Bronchial epithelial cell (primary cell): ENCODE results near the gene PRR15. TPM values are rescaled to one million over a fixed set of nuclear protein-coding genes. Genes with fewer than 3 reads are reported as not detected.
A peak's percentile ranks its signal among the peaks of the same experiment; 100 is the strongest.

Experiments
- DNase-seq: peaks from one replicate; pipeline ENCODE4 v3.0.0-alpha.2; 2010; ENCODE audit warnings: low read depth
- FAIRE-seq: peaks from 2 replicates; lab custom pipeline; 2011; peaks lifted over from hg19 to GRCh38; lab: Jason Lieb, UNC
- H3K27me3 ChIP-seq: 2 replicates; pipeline ENCODE4 v1.5.1; 2011; ENCODE audit warnings: low read length; ENCODE audit not compliant: control insufficient read depth, insufficient read depth
- H3K36me3 ChIP-seq: 2 replicates; pipeline ENCODE4 v1.5.1; 2011; ENCODE audit warnings: low read length; ENCODE audit not compliant: control insufficient read depth, insufficient read depth
- H3K4me3 ChIP-seq: 2 replicates; pipeline ENCODE4 v1.5.1; 2011; ENCODE audit warnings: mild to moderate bottlenecking, low read depth, low read length, control low read depth
- total RNA-seq: library from RNA; depleted of rRNA; stranded (reverse); fragments of >200 nt; gene quantifications from 2 replicates; pipeline ENCODE4 v1.2.1, GENCODE V29; 2014
- TF ChIP-seq, protein P1 (sequence below): IDR thresholded peaks from 2 replicates; pipeline ENCODE4 v1.5.1; 2011; ENCODE audit warnings: mild to moderate bottlenecking, moderate library complexity, low read length, control low read depth, inconsistent platforms; ENCODE audit not compliant: insufficient read depth, severe bottlenecking

Gene PRR15
- total RNA-seq, 1 donor from 2014 or later = 2.1 TPM

DNA sequence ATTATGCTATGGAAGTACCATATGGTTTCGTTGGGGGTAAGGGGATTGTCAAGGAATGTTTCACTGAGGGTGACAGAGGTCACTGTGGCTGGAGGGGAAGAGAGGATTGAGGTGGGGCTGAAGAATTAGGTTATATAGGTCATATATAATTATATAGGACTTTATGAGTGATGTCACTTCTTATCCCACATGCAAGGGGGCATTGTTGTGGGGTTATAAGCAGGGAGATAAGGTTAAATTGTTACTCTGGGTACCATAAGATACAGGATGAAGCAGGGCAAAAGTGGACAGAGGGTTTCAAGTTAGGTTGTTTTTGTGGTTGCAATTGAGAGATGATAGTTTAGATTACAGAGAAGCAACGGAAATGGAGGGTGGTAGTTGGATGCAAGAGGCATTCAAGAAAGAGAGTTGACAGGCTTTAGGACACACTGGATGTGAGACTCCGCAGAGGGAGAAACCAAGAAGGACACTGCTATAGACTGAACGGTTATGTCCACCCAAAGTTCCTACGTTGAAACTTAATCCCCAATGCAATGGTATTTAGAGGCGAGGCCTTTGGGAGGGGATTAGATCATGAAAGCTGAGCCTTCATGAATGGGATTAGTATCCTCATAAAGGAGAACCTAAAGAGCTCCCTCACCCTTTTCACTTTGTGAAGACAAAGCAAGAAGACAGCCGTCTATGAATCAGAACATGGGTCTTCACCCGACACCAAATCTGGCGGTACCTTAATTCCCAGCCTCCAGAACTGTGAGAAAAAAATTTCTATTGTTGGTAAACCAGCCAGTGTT is 7.0 kb upstream of the PRR15 start:
- DNase-seq = no peak
- Histone ChIP-seq H3K27me3 (no peaks in the 10 kb centered on the region), H3K4me3 (no peak overlapping the region), H3K36me3 (no peaks in the 10 kb centered on the region)
- TF ChIP-seq, protein P1, sequence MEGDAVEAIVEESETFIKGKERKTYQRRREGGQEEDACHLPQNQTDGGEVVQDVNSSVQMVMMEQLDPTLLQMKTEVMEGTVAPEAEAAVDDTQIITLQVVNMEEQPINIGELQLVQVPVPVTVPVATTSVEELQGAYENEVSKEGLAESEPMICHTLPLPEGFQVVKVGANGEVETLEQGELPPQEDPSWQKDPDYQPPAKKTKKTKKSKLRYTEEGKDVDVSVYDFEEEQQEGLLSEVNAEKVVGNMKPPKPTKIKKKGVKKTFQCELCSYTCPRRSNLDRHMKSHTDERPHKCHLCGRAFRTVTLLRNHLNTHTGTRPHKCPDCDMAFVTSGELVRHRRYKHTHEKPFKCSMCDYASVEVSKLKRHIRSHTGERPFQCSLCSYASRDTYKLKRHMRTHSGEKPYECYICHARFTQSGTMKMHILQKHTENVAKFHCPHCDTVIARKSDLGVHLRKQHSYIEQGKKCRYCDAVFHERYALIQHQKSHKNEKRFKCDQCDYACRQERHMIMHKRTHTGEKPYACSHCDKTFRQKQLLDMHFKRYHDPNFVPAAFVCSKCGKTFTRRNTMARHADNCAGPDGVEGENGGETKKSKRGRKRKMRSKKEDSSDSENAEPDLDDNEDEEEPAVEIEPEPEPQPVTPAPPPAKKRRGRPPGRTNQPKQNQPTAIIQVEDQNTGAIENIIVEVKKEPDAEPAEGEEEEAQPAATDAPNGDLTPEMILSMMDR = peak; percentile 12
- FAIRE-seq = peak; percentile 68

DNA sequence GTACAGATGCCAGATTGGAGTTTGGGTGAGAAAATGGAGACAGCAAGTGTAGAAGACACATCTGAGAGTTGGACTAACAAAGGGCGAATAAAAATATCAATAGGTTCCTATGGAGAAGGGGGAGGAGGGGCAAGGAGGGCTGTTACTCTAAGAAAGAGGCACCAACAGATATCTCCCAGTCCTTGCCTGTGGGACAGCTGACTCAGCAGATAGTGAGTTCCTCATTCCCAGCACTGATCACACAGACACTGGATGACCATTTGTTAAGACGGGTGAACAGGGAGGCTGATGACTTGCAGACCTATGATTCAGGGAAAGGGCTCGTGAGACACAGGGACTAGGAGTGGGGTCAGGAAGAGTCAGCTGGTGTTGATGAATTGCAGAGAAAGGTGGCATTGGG is 5.7 kb upstream of the PRR15 start:
- TF ChIP-seq, protein P1 = no peak
- no peak for FAIRE-seq

GRCh38 chr7:29561271-29561670 is 2.4 kb upstream of the PRR15 start:
- DNase-seq (no peak), FAIRE-seq (peak; percentile 47)
- no peak overlapping the region for H3K4me3 ChIP-seq
- H3K27me3 ChIP-seq = no peaks in the 10 kb centered on the region
- TF ChIP-seq, protein P1 = no peak
- no peaks in the 10 kb centered on the region for H3K36me3 ChIP-seq

More for the DNA sequence above, 5.7 kb upstream of the PRR15 start:
- H3K4me3 ChIP-seq = no peak overlapping the region
- DNase-seq = peak; percentile 47
- H3K27me3 ChIP-seq = no peaks in the 10 kb centered on the region
- no peaks in the 10 kb centered on the region for H3K36me3 ChIP-seq

- TF ChIP-seq, protein P1 = no peak
- H3K36me3 ChIP-seq = no peaks in the 10 kb centered on the region
- no peaks in the 10 kb centered on the region for H3K27me3 ChIP-seq
- no peak for DNase-seq
- no peak overlapping the region for H3K4me3 ChIP-seq
- no peak for FAIRE-seq
Measured at GRCh38 chr7:29562307-29562706, 1.3 kb upstream of the PRR15 start.

DNA sequence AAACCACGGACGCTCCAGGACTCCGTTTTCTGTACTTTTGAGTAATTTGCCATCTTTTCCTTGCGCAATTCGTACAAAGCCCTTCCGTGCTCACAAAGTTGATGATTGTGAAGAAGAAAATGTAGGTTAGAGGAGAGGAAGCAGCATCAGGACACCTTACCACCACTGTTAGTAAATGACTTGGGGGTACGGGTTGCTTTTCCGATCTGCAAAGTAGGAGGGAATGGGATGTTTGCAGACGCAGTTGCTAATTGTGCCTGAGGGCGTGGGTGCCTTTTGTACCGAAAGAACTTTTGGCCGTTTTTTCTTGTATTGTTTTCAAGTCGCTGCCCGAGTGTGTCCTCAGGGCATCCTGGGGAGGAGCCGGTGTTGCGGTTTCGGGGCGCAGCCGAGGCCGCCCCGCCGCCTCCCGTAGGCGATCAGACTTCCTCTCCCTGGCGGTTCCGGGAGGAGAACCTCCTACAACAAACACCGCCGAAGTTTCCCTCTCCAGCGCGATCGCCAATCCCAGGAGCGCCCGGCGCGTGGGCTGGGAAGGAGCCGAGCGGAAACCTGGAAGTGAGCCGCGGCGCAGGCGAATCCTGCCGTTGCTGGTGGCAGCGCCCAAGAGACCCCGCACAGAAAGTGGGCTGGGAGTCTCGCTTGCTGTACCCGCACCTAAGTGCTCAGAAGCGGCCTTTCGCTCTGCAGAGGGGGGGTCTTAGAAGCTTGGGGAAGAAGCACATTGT is 1.0 kb downstream of the PRR15 start:
- DNase-seq (peak; percentile 73), FAIRE-seq (no peak)
- TF ChIP-seq, protein P1 = no peak
- H3K36me3 ChIP-seq = no peaks in the 10 kb centered on the region
- H3K4me3 ChIP-seq = peak overlapping the region; percentile 42
- no peaks in the 10 kb centered on the region for H3K27me3 ChIP-seq
